ENCODE data around the gene KLRB1.
"Not testable (repeated sequence)": the region's sequence is repeated elsewhere in the genome, so short reads cannot be mapped to it uniquely, and the experiment has no call there.

The KLRB1 gene

GRCh38 chr12:9607716-9608115 is at the start of gene KLRB1:
Gene KLRB1, minus strand, starts transcription at chr12:9607916. Its CDS starts 77 bp downstream, at chr12:9607839.
- no peak for DNase-seq

DNA sequence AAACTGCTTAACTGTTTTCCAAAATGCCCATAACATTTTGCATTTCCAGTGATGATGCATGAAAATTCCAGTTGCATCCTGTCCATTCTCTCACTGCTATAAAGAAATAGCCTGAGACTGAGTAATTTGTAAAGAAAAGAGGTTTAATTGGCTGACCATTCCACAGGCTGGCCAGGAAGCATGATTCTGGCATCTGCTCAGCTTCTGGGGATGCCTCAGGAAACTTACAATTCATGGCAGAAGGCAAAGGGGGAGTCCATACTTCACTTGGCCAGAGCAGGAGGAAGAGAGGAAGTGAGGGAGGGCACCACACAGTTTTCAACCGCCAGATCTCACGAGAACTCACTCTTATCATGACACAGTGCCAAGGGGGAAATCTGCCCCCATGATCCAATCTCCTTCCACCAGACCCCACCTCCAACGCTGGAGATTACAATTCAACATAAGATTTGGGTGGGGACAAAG is 43.6 kb upstream of the KLRB1 start:
- peak; percentile 23 for DNase-seq

- DNase-seq = no peak
Observed at GRCh38 chr12:9650151-9650576, 42.4 kb upstream of the KLRB1 start.

DNA sequence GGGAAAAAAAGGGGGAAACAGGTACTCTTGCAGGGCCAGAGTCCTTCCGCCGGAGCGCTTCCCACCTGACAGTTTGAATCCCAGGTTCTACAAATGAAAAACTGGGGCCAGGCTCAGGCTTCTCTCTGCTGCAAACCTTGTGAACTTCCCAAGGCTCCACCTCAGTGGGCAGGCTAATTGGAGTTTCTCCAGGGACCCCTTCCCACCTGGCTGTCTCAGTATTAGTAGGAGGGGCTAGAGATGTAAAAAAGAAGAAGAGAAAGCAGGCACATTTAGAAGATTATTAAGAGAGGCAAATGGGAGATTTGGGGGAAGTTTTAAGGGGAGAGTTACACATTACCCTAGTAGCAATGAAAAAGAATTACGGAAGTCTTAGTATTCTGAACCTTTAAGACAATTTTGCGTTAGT is 41.8 kb upstream of the KLRB1 start:
- DNase-seq = no peak

GRCh38 chr12:9648701-9649531 is 41.2 kb upstream of the KLRB1 start:
- no peak for DNase-seq

DNA sequence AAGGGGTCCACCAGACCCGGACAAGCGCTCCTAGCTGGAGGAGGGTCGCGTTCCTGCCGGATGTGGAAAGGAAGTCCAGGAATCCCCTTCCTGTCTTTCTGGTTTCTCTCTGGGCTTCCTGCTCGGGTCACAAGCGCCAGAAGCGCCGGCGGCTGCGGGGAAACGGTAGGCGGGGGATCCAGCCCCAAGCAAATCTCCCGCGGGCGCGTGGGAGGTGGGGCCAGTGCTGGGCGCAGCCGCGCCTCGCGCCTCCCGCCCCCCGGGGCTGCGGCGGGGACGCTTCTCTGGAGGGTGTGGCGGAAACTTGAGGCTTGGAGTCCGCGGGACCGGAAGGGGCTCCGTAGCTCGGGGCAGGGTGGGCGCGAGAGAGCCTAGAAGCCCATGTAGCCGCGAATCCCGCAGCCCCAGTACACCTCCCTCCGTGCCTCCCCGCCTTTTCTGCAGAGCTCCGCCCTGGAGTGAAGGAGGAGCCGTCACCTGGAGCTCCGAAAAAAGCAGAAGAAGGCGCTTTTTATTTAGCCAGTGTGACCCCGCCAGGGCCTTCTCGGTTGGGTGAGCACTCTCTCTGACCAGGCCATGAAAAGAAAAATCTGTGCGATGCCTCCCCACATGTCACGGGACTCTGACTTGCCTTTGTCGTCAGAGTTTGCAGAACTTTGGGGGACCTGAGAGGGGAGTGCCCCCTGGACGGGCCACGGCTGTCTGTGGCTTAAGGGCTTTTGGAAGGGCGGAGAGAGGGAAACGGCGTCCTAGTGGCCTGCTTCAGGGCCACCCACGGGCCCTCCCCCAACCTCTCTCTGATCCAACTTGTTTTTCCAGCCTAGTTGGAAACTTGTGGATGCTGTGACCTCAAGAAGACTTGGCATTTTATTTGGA is 40.3 kb upstream of the KLRB1 start:
- peak; percentile 94 for DNase-seq

- DNase-seq = no peak
Observed at GRCh38 chr12:9646794-9647781, 39.4 kb upstream of the KLRB1 start.

DNA sequence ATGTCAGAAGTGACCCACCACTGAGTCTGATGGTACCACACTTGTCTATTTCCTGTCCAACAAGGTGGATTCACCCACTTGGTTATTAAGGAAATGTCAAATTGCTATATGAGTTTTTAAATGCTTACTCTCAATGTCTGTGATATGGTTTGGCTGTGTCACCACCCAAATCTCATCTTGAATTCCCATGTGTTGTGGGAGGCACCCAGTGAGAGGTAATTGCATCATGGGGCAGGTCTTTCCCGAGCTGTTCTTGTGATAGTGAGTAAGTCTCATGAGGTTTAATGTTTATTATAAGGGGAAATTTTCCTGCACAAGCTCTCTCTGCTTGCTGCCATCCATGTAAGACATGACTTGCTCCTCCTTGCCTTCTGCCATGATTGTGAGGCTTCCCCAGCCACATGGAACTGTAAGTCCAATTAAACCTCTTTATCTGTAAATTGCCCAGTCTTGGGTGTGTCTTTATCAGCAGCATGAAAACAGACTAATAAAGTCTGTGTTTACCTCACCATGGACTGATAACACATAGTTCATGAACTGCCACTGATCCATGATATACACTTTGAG is 37.4 kb upstream of the KLRB1 start:
- DNase-seq = not testable (repeated sequence)

DNA sequence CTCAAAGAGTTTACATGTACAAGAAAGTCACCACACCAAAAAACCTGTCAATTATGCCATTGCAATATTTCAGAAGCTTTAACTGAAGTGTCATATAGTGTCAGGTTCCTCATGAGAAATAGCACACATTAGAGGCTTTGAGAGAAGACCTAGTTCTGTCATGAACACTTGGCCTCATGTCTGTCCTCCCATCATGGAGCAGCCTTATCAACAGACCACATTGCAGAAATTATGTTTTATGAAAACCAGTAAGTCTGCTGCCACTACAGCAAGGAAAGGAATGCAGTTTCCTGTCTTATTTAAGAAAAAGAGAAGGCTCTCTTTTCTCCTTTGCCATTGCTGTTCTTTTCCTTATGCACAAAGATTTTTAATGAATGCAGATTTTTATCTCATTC is 35.5 kb upstream of the KLRB1 start:
- no peak for DNase-seq

DNA sequence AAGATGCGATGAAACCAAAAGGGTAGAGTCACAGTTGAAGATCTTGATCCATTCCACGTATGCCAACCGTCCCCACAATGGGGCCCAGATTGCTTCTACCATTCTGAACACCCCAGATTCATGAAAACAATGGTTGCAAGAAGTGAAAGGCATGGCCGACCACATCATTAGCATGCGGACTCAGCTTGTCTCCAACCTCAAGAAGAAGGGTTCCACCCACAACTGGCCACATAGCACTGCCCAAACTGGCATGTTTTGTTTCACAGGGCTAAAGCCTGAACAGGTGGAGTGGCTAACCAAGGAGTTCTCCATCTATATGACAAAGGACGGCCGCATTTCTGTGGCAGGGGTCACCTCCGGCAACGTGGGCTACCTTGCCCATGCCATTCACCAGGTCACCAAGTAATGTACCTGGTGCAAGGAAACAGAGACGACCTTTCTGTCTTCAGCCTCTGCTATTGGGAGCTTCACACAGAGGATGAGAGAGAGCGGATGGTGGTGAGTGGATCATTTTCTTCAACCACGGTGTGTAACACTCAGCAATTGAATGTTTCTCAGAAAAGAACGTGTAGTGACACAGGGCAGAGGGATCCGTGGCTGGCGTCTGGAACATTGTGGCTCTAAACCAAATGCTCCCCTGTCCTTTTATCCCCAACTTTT is 35.0 kb upstream of the KLRB1 start:
- DNase-seq = no peak

- no peak for DNase-seq
Observed at GRCh38 chr12:9640024-9640423, 32.3 kb upstream of the KLRB1 start.

GRCh38 chr12:9636851-9637206 is 29.1 kb upstream of the KLRB1 start:
- DNase-seq = no peak

DNA sequence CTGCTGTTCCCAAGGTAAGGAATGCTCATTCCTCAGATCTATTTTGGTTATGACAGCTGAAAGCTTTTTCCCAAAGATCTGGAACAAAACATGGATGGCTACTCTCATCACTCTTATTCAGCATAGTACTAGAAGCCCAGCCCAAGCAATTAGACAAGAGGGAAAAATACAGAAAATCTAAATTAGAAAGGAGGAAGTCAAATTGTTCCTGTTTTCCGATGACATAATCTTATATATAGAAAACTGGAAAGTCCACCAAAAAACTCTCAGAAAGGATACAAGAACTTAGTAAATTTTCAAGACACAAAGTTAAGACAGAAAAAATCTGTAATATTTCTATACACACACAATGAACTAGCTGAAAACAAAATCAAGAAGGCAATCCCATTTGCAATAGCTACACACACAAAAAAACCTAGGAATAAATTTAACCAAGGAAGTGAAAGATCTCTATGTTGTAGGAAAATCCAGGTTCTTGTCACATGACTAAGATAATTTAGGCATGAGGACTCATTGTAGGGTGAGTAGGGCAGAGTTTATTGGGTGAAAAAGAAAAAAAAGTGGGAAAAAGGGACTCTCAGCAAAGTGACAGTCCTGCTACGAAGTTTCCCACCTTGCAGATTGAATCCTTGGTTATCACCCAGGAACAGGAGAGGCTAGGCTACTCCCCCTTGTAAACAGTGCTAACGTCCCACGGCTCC is 28.6 kb upstream of the KLRB1 start:
- DNase-seq = no peak

GRCh38 chr12:9634969-9635754 is 27.4 kb upstream of the KLRB1 start:
- DNase-seq = no peak

DNA sequence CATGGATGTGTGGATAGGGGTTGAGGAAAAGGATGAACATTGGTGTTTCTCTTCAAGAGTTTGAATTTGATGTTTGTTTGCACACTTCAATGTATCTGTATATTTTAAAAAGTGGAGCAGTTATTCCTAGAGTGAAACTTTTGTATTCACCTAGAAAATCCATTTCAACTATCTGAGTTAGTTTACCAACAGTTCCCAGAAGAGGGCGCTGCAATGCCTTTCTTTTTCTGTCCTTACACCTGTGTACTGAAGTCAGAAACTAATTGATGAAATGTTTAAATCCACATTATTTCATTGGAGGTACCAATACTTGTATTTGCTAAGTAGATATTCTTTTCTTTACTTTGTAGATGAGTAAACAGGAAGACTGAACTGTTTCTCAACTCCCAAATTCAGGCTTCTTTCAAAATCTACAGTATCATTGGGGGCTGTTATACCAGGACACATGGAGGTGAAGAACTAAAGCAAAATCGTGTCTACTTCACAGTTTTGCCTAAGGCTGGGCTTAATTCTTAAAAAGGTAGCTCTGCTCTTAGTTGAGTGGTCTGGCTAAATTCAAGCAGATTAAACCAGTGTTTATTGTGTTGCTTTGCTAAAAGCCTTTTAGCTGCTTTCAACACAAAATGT is 26.6 kb upstream of the KLRB1 start:
- no peak for DNase-seq

GRCh38 chr12:9632766-9633165 is 25.1 kb upstream of the KLRB1 start:
- no peak for DNase-seq

DNA sequence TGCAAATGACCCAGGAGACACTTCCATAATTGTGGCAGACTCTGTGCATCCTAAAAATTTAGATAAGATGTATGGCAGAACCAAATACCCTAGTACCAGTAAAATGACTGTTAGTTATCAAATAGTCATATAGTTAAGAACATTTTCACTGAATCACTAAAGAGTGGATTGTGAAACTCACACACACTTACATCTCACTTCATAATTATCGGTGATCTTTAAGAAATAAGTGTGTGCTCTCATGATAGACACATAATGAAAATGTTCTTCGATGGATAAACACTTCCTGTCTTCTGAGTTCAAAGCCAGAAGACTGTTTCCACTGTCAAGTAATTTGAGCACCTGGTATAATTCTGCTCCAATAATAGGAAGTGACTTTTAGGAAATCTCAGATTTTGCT is 19.1 kb upstream of the KLRB1 start:
- DNase-seq = no peak

DNA sequence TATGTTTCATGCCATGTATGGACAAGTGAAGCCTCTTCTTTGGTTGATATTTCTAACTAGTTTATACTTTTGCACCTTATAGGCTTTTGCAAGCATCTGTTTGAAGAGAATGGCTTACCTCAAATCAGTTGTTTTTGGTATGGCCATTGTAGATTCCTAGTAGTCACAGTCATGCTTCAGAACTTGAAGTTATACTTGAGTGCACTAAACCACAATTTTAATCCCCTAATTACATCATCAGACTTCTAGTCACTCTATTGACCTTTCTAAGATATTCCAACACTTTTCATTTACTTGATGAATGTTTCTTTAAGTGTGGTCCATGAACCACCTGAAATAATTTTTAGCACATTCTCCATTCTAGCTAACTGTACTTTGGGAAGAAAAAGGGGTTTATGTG is 18.6 kb upstream of the KLRB1 start:
- no peak for DNase-seq

GRCh38 chr12:9625019-9625418 is 17.3 kb upstream of the KLRB1 start:
- no peak for DNase-seq

All from right hindlimb (tissue), 1 donor.